Coronary artery (tissue), 2 donors: ENCODE measurements around the gene GPBP1L1.

Experiments used
- DNase-seq: peaks from one replicate; pipeline ENCODE4 v3.0.0-alpha.2; 2017; ENCODE audit warnings: low spot score
- H3K27ac ChIP-seq, 2 donors: fragments of 200-600 bp; sonication (generic); one replicate each; pipeline ENCODE4 v1.5.1; 2016 to 2019
- H3K4me3 ChIP-seq: fragments of 200-600 bp; sonication (generic); 2 replicates; pipeline ENCODE4 v1.5.1; 2016; ENCODE audit warnings: mild to moderate bottlenecking, moderate library complexity
- CTCF ChIP-seq: fragments of 200-600 bp; sonication (generic); IDR thresholded peaks from one replicate; pipeline ENCODE4 v1.5.1; 2019; ENCODE audit warnings: antibody characterized with exemption

The GPBP1L1 gene

DNA sequence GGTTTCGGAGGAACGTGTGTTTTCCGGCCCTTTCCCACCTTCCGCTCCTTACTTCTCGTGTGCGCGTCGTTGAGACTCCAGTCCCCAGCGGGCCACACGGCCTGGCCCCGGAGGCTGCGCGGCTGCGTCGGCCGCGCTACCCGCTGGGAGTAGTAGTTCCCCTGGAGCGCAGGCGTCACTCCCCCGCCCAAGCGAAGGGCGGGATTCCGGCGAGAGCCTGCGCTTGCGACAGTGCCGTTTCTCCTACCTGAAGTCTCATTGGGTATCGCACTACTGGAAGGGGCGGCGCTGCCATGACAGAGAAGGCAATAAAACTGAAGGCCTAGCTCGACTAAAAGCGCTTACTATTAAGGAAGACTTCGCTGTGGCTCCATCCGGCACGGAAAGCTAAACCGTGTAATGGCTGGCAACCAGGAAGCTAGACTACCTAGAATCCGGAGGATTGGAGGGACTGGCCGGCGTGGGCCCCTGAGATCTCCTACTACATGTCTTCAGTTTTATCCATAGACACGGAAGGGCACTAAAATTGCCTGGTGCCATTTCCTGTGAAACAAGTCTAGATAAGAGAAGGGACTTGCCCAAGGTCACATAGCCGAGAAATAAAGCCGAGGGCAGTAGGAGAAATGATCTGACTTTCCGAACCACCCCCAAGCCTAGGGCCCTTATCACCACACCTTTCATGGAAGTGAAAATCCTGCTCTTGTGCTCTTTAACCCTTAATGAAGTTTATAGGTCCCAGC is 851 bp upstream of the GPBP1L1 start:
- peak; percentile 98 for DNase-seq
- peak overlapping the region; percentile 94 to 97 for H3K27ac ChIP-seq
- no peak for TF ChIP-seq CTCF
- peak overlapping the region; percentile 85 for H3K4me3 ChIP-seq

GRCh38 chr1:45686015-45686287 is 382 bp downstream of the GPBP1L1 start:
- Histone ChIP-seq H3K27ac (peak overlapping the region; percentile 94 to 97), H3K4me3 (peak overlapping the region; percentile 85)
- DNase-seq, result no peak
- TF ChIP-seq CTCF, result no peak

GRCh38 chr1:45685308-45686014 is 872 bp downstream of the GPBP1L1 start:
- DNase-seq, result no peak
- TF ChIP-seq CTCF, result no peak
- peak overlapping the region; percentile 94 to 97 for H3K27ac ChIP-seq
- peak overlapping the region; percentile 85 for H3K4me3 ChIP-seq

GRCh38 chr1:45684402-45684801 is 1.9 kb downstream of the GPBP1L1 start:
- no peak for DNase-seq
- Histone ChIP-seq H3K4me3 (peak overlapping the region; percentile 20), H3K27ac (no peak overlapping the region)
- no peak for TF ChIP-seq CTCF

DNA sequence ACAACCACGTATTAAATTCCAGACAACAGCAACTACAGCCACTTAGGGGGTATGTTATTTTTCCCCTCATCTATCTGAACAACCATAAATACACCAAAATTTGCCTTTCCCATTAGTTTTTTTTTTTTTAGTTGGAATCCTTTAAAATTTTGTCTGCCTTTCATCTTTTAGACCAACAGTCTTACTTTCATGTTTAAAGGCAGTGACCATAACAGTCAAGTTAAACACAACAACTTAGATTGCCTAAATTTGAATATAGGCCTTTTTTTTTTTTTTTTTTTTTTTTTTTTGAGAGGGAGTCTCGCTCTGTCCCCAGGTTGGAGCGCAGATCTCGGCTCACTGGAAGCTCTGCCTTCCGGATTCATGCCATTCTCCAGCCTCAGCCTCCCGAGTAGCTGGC is 3.4 kb downstream of the GPBP1L1 start:
- Histone ChIP-seq H3K27ac (no peak overlapping the region), H3K4me3 (no peak overlapping the region)
- no peak for TF ChIP-seq CTCF
- no peak for DNase-seq

- no peak for DNase-seq
- TF ChIP-seq CTCF, result no peak
- Histone ChIP-seq H3K4me3 (no peak overlapping the region), H3K27ac (peak overlapping the region; percentile 23 to 36)
These were observed 7.2 kb downstream of the GPBP1L1 start for GRCh38 chr1:45679123-45679522.

DNA sequence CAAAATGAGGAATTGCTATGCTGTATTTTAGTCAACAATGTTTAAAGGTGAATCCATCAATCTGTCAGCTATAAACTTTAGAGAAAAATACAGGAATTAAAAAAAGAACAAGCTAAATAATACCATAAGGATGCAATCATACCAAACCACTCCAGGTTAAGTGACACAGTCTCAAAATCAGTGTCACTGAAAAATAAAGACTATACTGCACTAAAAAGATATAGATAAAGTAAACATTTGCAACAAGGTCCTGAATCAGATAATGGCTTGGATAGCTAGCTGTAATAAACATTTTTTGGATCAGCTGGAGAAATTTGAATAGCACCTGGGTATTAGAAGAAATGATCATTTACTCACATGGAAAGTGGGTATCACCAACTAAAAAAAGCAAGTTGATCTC is 7.8 kb downstream of the GPBP1L1 start:
- Histone ChIP-seq H3K27ac (peak overlapping the region in 1 of 2 donors; percentile 36), H3K4me3 (no peak overlapping the region)
- TF ChIP-seq CTCF, result no peak
- no peak for DNase-seq
